GM12878 (cell line): ENCODE results near the gene U2AF2. TPM values are rescaled to one million over a fixed set of nuclear protein-coding genes. Genes with fewer than 3 reads are reported as not detected.

Experiments
- ATAC-seq: fragments of 200-7000 bp; cut with Tn5 transposase; 3 replicates; pipeline ENCODE4 v1.9.1; 2020; ENCODE audit warnings: mild to moderate bottlenecking, moderate library complexity
- BruUV-seq: library from RNA; stranded (reverse); fragments of 400-500 nt; replicated peaks from 2 replicates; lab custom pipeline; 2021; lab: Mats Ljungman, UMichigan
- CTCF ChIA-PET: fragments of 300-600 bp; sonication (Branson Sonifier 250); formaldehyde crosslinking; extraction: SDS; loops from one replicate; lab custom pipeline; 2021; ENCODE audit warnings: inconsistent platforms; lab: Yijun Ruan, JAX
- POLR2A ChIA-PET: fragments of 350-600 bp; formaldehyde crosslinking; extraction: SDS; loops from one replicate; lab custom pipeline; 2021; ENCODE audit warnings: inconsistent platforms; lab: Charles Lee
- RAD21 ChIA-PET: fragments of 300-600 bp; sonication (Branson Sonifier 250); formaldehyde crosslinking; loops from one replicate; lab custom pipeline; 2023; ENCODE audit warnings: antibody characterized with exemption; ENCODE audit not compliant: unreplicated experiment; lab: Charles Lee
- SMC1A ChIA-PET: fragments of 300-600 bp; sonication (Branson Sonifier 250); formaldehyde crosslinking; loops from one replicate; lab custom pipeline; 2023; ENCODE audit not compliant: unreplicated experiment, uncharacterized antibody; lab: Charles Lee
- DNase-seq: peaks from one replicate; pipeline ENCODE4 v3.0.0-alpha.2; 2011; ENCODE audit warnings: low read depth, low spot score
- FAIRE-seq: peaks from 3 replicates; lab custom pipeline; 2011; peaks lifted over from hg19 to GRCh38; lab: Jason Lieb, UNC
- H2AFZ ChIP-seq: 2 replicates; pipeline ENCODE4 v1.6.0; 2011; ENCODE audit warnings: low read depth, low read length, control low read depth; ENCODE audit not compliant: control insufficient read depth
- H3K27ac ChIP-seq: 2 replicates; pipeline ENCODE4 v1.5.1; 2011; ENCODE audit warnings: control low read depth; ENCODE audit not compliant: control insufficient read depth, insufficient read depth
- H3K27me3 ChIP-seq, 2 experiments: replicated peaks in 1 of 2; 2 replicates each; pipeline versions ENCODE4 v1.6.0 to v1.6.1; 2011; ENCODE audit warnings: low read length in 1 of 2; ENCODE audit not compliant: control insufficient read depth in 2 of 2, insufficient read depth in 2 of 2
- H3K36me3 ChIP-seq, 2 experiments: 2 replicates each; pipeline ENCODE4 v1.5.1; 2011; ENCODE audit warnings: low read length in 1 of 2; ENCODE audit not compliant: control insufficient read depth in 2 of 2, insufficient read depth in 2 of 2
- H3K4me1 ChIP-seq: 2 replicates; pipeline ENCODE4 v1.6.1; 2011; ENCODE audit warnings: mild to moderate bottlenecking, low read length, moderate library complexity, mixed read lengths; ENCODE audit not compliant: control insufficient read depth, insufficient read depth
- H3K4me2 ChIP-seq: 2 replicates; pipeline ENCODE4 v1.6.0; 2011; ENCODE audit warnings: control low read depth; ENCODE audit not compliant: control insufficient read depth, insufficient read depth
- H3K4me3 ChIP-seq: fragments of 200-600 bp; sonication (generic); 2 replicates; pipeline ENCODE4 v1.5.1; 2016
- H3K79me2 ChIP-seq: 2 replicates; pipeline ENCODE4 v1.6.0; 2011; ENCODE audit warnings: low read length; ENCODE audit not compliant: control insufficient read depth, insufficient read depth
- H3K9ac ChIP-seq: 2 replicates; pipeline ENCODE4 v1.8.0; 2011; ENCODE audit warnings: low read length, control low read depth, mixed read lengths; ENCODE audit not compliant: control insufficient read depth, insufficient read depth
- H3K9me3 ChIP-seq: replicated peaks from 3 replicates; pipeline ENCODE4 v1.5.1; 2011; ENCODE audit warnings: mild to moderate bottlenecking, low read length; ENCODE audit not compliant: control insufficient read depth, insufficient read depth
- H4K20me1 ChIP-seq: 2 replicates; pipeline ENCODE4 v1.6.0; 2011; ENCODE audit not compliant: control insufficient read depth, insufficient read depth
- CHD2 ChIP-seq: IDR thresholded peaks from 2 replicates; pipeline ENCODE4 v1.6.1; 2011; ENCODE audit warnings: low read depth, low read length, improper control_type of control experiment, borderline replicate concordance
- NR2C1 ChIP-seq: fragments of 450-650 bp; IDR thresholded peaks from 2 replicates; pipeline ENCODE4 v1.6.1; 2017; ENCODE audit warnings: antibody characterized with exemption, mild to moderate bottlenecking, moderate library complexity
- RCOR1 ChIP-seq: conservative IDR thresholded peaks from 2 replicates; pipeline ENCODE4 v1.6.1; 2012; ENCODE audit warnings: low read depth, low read length, improper control_type of control experiment
- SIN3A ChIP-seq: IDR thresholded peaks from 2 replicates; pipeline ENCODE4 v1.6.1; 2012; ENCODE audit warnings: low read depth, low read length, improper control_type of control experiment
- SP1 ChIP-seq: IDR thresholded peaks from one replicate; pipeline ENCODE4 v1.6.1; 2011; ENCODE audit warnings: low read depth, low read length
- SPI1 ChIP-seq: IDR thresholded peaks from 2 replicates; pipeline ENCODE4 v1.6.1; 2011; ENCODE audit warnings: low read depth, mild to moderate bottlenecking, low read length, moderate library complexity, borderline replicate concordance; ENCODE audit not compliant: insufficient read depth
- SUPT20H ChIP-seq: IDR thresholded peaks from 2 replicates; pipeline ENCODE4 v1.6.1; 2011; ENCODE audit warnings: low read depth, mild to moderate bottlenecking, low read length, moderate library complexity, borderline replicate concordance; ENCODE audit not compliant: control insufficient read depth
- WGBS: methylation state at CpG from one replicate; pipeline ENCODE4 v1.1.6; 2016; ENCODE audit warnings: low lambda C conversion rate; ENCODE audit not compliant: insufficient replicate concordance, insufficient coverage; ENCODE audit errors: missing lambda C conversion rate; 5-methylcytosine and 5-hydroxymethylcytosine counted together
- in situ Hi-C: fragments of 300-500 bp; cut with MboI; formaldehyde crosslinking; loops from 9 replicates; pipeline ENCODE4 v1.14.3; 2018; ENCODE audit warnings: mixed read lengths
- intact Hi-C: fragments of 100-400 bp; cut with micrococcal nuclease; formaldehyde crosslinking; loops from one replicate; pipeline ENCODE4 v1.14.2; 2022; ENCODE audit not compliant: unreplicated experiment
- polyA plus RNA-seq, 11 experiments: library from polyadenylated mRNA; depleted of rRNA in 4 of 11; unstranded in 6 of 11; stranded (reverse) in 5 of 11; fragments of >200 nt; fragmentation: Nextera tagmentation in 4 of 11; fragmentation: Illumina TruSeq in 1 of 11; extraction: Ambion mirVana in 4 of 11; extraction: Trizol in 1 of 11; gene quantifications; 1 replicate in 1 of 11; 2 replicates in 10 of 11; pipeline versions ENCODE4 v1.2.1 to v1.2.3, GENCODE V29; 2011 to 2016; ENCODE audit warnings: inconsistent platforms in 2 of 11, missing spikeins in 2 of 11, low read depth in 1 of 11
- total RNA-seq, 4 experiments: library from RNA; depleted of rRNA in 3 of 4; stranded (reverse); fragments of >200 nt in 3 of 4; fragmentation: Illumina TruSeq in 1 of 4; extraction: Trizol in 1 of 4; gene quantifications; 2 replicates each; pipeline versions ENCODE4 v1.2.1 to v1.2.3, GENCODE V29; 2013 to 2021
- TF ChIP-seq, protein P1 (sequence below): IDR thresholded peaks from 2 replicates; pipeline ENCODE4 v1.6.1; 2011; ENCODE audit warnings: low read depth, low read length, improper control_type of control experiment, borderline replicate concordance
- TF ChIP-seq, protein P2 (sequence below): fragments of 450-650 bp; IDR thresholded peaks from 2 replicates; pipeline ENCODE4 v1.6.1; 2016; ENCODE audit warnings: mild to moderate bottlenecking
- TF ChIP-seq, protein P3 (sequence below): IDR thresholded peaks from 2 replicates; pipeline ENCODE4 v1.6.1; 2012; ENCODE audit warnings: improper control_type of control experiment, low read depth, low read length; ENCODE audit not compliant: insufficient replicate concordance

The U2AF2 gene
- total and polyA plus RNA-seq, 10 of the 15 experiments (the other 5 are each of a cell fraction or from before 2014, with no cell fraction given) = 3.0 to 338 (median 130) TPM

DNA sequence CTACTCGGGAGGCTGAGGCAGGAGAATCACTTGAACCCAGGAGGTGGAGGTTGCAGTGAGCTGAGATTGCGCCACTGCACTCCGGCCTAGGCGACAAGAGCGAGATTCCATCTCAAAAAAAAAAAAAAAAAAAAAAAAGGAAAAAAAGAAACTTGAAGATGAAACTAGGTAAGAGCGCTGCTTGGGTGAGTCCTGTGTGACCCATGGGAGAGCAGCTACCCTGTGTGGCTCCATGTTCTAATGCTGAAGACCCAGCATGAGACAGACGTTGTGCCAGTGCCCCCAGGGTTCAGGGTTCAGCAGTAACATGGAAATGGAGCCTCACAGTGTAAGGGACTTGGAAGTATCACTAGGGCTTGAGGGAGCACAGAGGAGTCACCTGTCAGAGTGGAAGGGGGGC, 36.4 kb upstream of the U2AF2 start:
- Histone ChIP-seq H3K4me3 (no peak overlapping the region), H3K36me3 (peaks cover 3 to 12% of the 10 kb centered on the region in 2 experiments; a peak in 3 of 4 replicates), H3K4me1 (no peaks in the 10 kb centered on the region), H4K20me1 (no peaks in the 10 kb centered on the region), H3K9me3 (no peaks in the 10 kb centered on the region; the same call in 1 of the 3 replicates), H2AFZ (no peak overlapping the region), H3K27me3 (no peaks in the 10 kb centered on the region), H3K4me2 (no peak overlapping the region), H3K27ac (no peak overlapping the region), H3K9ac (no peak overlapping the region), H3K79me2 (no peaks in the 10 kb centered on the region)
- TF ChIP-seq, protein P1, sequence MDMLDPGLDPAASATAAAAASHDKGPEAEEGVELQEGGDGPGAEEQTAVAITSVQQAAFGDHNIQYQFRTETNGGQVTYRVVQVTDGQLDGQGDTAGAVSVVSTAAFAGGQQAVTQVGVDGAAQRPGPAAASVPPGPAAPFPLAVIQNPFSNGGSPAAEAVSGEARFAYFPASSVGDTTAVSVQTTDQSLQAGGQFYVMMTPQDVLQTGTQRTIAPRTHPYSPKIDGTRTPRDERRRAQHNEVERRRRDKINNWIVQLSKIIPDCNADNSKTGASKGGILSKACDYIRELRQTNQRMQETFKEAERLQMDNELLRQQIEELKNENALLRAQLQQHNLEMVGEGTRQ = no peak
- no peak for TF ChIP-seq SIN3A
- TF ChIP-seq CHD2 = no peak
- TF ChIP-seq NR2C1 = no peak
- no peak for TF ChIP-seq SUPT20H
- no peak for TF ChIP-seq SP1
- TF ChIP-seq, protein P2, sequence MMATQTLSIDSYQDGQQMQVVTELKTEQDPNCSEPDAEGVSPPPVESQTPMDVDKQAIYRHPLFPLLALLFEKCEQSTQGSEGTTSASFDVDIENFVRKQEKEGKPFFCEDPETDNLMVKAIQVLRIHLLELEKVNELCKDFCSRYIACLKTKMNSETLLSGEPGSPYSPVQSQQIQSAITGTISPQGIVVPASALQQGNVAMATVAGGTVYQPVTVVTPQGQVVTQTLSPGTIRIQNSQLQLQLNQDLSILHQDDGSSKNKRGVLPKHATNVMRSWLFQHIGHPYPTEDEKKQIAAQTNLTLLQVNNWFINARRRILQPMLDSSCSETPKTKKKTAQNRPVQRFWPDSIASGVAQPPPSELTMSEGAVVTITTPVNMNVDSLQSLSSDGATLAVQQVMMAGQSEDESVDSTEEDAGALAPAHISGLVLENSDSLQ = no peak
- TF ChIP-seq RCOR1 = no peak
- TF ChIP-seq, protein P3, sequence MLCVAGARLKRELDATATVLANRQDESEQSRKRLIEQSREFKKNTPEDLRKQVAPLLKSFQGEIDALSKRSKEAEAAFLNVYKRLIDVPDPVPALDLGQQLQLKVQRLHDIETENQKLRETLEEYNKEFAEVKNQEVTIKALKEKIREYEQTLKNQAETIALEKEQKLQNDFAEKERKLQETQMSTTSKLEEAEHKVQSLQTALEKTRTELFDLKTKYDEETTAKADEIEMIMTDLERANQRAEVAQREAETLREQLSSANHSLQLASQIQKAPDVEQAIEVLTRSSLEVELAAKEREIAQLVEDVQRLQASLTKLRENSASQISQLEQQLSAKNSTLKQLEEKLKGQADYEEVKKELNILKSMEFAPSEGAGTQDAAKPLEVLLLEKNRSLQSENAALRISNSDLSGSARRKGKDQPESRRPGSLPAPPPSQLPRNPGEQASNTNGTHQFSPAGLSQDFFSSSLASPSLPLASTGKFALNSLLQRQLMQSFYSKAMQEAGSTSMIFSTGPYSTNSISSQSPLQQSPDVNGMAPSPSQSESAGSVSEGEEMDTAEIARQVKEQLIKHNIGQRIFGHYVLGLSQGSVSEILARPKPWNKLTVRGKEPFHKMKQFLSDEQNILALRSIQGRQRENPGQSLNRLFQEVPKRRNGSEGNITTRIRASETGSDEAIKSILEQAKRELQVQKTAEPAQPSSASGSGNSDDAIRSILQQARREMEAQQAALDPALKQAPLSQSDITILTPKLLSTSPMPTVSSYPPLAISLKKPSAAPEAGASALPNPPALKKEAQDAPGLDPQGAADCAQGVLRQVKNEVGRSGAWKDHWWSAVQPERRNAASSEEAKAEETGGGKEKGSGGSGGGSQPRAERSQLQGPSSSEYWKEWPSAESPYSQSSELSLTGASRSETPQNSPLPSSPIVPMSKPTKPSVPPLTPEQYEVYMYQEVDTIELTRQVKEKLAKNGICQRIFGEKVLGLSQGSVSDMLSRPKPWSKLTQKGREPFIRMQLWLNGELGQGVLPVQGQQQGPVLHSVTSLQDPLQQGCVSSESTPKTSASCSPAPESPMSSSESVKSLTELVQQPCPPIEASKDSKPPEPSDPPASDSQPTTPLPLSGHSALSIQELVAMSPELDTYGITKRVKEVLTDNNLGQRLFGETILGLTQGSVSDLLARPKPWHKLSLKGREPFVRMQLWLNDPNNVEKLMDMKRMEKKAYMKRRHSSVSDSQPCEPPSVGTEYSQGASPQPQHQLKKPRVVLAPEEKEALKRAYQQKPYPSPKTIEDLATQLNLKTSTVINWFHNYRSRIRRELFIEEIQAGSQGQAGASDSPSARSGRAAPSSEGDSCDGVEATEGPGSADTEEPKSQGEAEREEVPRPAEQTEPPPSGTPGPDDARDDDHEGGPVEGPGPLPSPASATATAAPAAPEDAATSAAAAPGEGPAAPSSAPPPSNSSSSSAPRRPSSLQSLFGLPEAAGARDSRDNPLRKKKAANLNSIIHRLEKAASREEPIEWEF = no peak
- no peak for TF ChIP-seq SPI1
- ChIA-PET CTCF (interaction anchor here (1.5 to 2.8 kb wide), 2 partner anchors 12 to 14 kb away, joined by 5 to 12 read pairs; partner anchors contain the start of gene ZNF865), POLR2A (interaction anchor here (0.6 kb wide), 1 partner anchor 107 kb away, joined by 4 read pairs; no protein-coding TSS in a partner anchor), RAD21 (interaction anchor here (0.7 kb wide), 1 partner anchor 72 kb away, joined by 6 read pairs; no protein-coding TSS in a partner anchor), SMC1A (interaction anchor here (1.4 kb wide), 1 partner anchor 12 kb away, joined by 3 read pairs; no protein-coding TSS in a partner anchor)
- BruUV-seq = no TSS peak
- ATAC-seq = no peak
- in situ Hi-C loops = no loop called here
- 70% methylated on average over 7 of the region's 7 CpGs for WGBS
- FAIRE-seq = no peak
- DNase-seq = no peak
- intact Hi-C loops = no loop called here
